Panc1 (cell line): Measurements from ENCODE around the gene SFSWAP. TPM values are rescaled to one million over a fixed set of nuclear protein-coding genes. Genes with fewer than 3 reads are reported as not detected.

Experiments
- ATAC-seq: fragments of 200-7000 bp; cut with Tn5 transposase; 2 replicates; pipeline ENCODE4 v1.9.1; 2020; ENCODE audit warnings: mild to moderate bottlenecking, moderate library complexity
- BruUV-seq: library from RNA; stranded (reverse); fragments of 400-500 nt; replicated peaks from 2 replicates; lab custom pipeline; 2021; lab: Mats Ljungman, UMichigan
- CTCF ChIA-PET: fragments of 300-600 bp; sonication (Branson Sonifier 250); formaldehyde crosslinking; loops from one replicate; lab custom pipeline; 2022; ENCODE audit warnings: antibody characterized with exemption; lab: Charles Lee
- POLR2A ChIA-PET: fragments of 300-600 bp; sonication (Branson Sonifier 250); formaldehyde crosslinking; loops from one replicate; lab custom pipeline; 2022; ENCODE audit warnings: antibody characterized with exemption; lab: Charles Lee
- DNase-seq: peaks from one replicate; pipeline ENCODE4 v3.0.0-alpha.2; 2010; ENCODE audit warnings: low read depth, low spot score
- H3K27ac ChIP-seq: 2 replicates; pipeline ENCODE4 v1.5.1; 2011; ENCODE audit warnings: mild to moderate bottlenecking, low read length, inconsistent platforms
- H3K27me3 ChIP-seq: fragments of 200-500 bp; sonication (Bioruptor generic); 2 replicates; pipeline ENCODE4 v1.6.0; 2014; ENCODE audit warnings: low read length, inconsistent platforms; ENCODE audit not compliant: control insufficient read depth, insufficient read depth
- H3K36me3 ChIP-seq: fragments of 200-500 bp; sonication (Bioruptor generic); 2 replicates; pipeline ENCODE4 v1.5.1; 2014; ENCODE audit warnings: inconsistent platforms, mild to moderate bottlenecking, low read length, moderate library complexity; ENCODE audit not compliant: control insufficient read depth, insufficient read depth
- H3K4me1 ChIP-seq: 2 replicates; pipeline ENCODE4 v1.5.1; 2011; ENCODE audit warnings: inconsistent platforms, mild to moderate bottlenecking, low read length, moderate library complexity; ENCODE audit not compliant: control insufficient read depth, insufficient read depth
- H3K4me3 ChIP-seq, 2 experiments: 2 replicates each; pipeline ENCODE4 v1.5.1; 2011 to 2012; ENCODE audit warnings: low read depth in 2 of 2, low read length in 2 of 2, mild to moderate bottlenecking in 2 of 2, inconsistent platforms in 1 of 2, moderate library complexity in 1 of 2
- H3K9me3 ChIP-seq: fragments of 200-500 bp; sonication (Bioruptor generic); 2 replicates; pipeline ENCODE4 v1.5.1; 2014; ENCODE audit warnings: low read depth, mild to moderate bottlenecking, inconsistent platforms, low read length, moderate library complexity; ENCODE audit not compliant: control insufficient read depth, insufficient read depth
- CTCF ChIP-seq: fragments of 450-650 bp; IDR thresholded peaks from 2 replicates; pipeline ENCODE4 v1.5.1; 2017; ENCODE audit warnings: mild to moderate bottlenecking
- POLR2AphosphoS5 ChIP-seq: IDR thresholded peaks from 2 replicates; pipeline ENCODE4 v1.6.1; 2012; ENCODE audit warnings: mild to moderate bottlenecking, low read depth, low read length, moderate library complexity
- REST ChIP-seq, 2 experiments: IDR thresholded peaks; 2 replicates each; pipeline ENCODE4 v1.6.1; 2011 to 2012; ENCODE audit warnings: low read depth in 2 of 2, control low read depth in 1 of 2, low read length in 1 of 2, mild to moderate bottlenecking in 1 of 2, moderate library complexity in 1 of 2; ENCODE audit not compliant: insufficient read depth in 1 of 2
- SIN3A ChIP-seq: IDR thresholded peaks from 2 replicates; pipeline ENCODE4 v1.6.1; 2012; ENCODE audit warnings: low read depth, mild to moderate bottlenecking, low read length, moderate library complexity, borderline replicate concordance; ENCODE audit not compliant: insufficient read depth
- TCF7L2 ChIP-seq: IDR thresholded peaks from 2 replicates; pipeline ENCODE4 v1.6.1; 2011; ENCODE audit warnings: mild to moderate bottlenecking, low read depth, low read length, inconsistent platforms
- in situ Hi-C: cut with HindIII; loops from 2 replicates; pipeline ENCODE4 v1.10.0; 2016; ENCODE audit warnings: low sequenced_read_pairs, low pct_unique_long_range_greater_than_20kb
- intact Hi-C: fragments of 100-400 bp; cut with micrococcal nuclease; formaldehyde crosslinking; loops from one replicate; pipeline ENCODE4 v1.10.0; 2022; ENCODE audit not compliant: unreplicated experiment
- total RNA-seq: library from RNA; stranded (reverse); gene quantifications from one replicate; pipeline ENCODE4 v1.2.1, GENCODE V29; 2021; ENCODE audit not compliant: unreplicated experiment

SFSWAP gene
- total RNA-seq, 1 experiment from 2014 or later, result 41.6 TPM

- H3K36me3 ChIP-seq, result peaks cover 7% of the 10 kb centered on the region
- ATAC-seq, result no peak
- CTCF ChIA-PET, result no interaction called here
These were observed 38.9 kb downstream of the SFSWAP start for GRCh38 chr12:131749618-131750315.

GRCh38 chr12:131751335-131751734 is 40.4 kb downstream of the SFSWAP start:
- DNase-seq, result no peak
- intact Hi-C loops, result no loop called here
- no TSS peak for BruUV-seq
- TF ChIP-seq POLR2AphosphoS5 (no peak), REST (IDR thresholded peaks at IDR 0.05; ENCODE audit: insufficient read depth in 1 of 2, low read depth in 2 of 2, low read length in 1 of 2) (no peak), CTCF (no peak), SIN3A (no peak), TCF7L2 (no peak)
- Histone ChIP-seq H3K9me3 (no peaks in the 10 kb centered on the region), H3K27me3 (no peaks in the 10 kb centered on the region), H3K4me1 (no peaks in the 10 kb centered on the region; the same call in 1 of the 2 replicates), H3K36me3 (peaks cover 12% of the 10 kb centered on the region), H3K27ac (no peak overlapping the region), H3K4me3 (no peak overlapping the region)
- ChIA-PET POLR2A (no interaction called here), CTCF (no interaction called here)
- ATAC-seq, result no peak
- in situ Hi-C loops, result no loop called here

More at GRCh38 chr12:131749618-131750315, 38.9 kb downstream of the SFSWAP start:
- Histone ChIP-seq H3K9me3 (no peaks in the 10 kb centered on the region), H3K27me3 (no peaks in the 10 kb centered on the region), H3K4me3 (no peak overlapping the region), H3K27ac (no peak overlapping the region), H3K4me1 (no peaks in the 10 kb centered on the region; the same call in 1 of the 2 replicates)
- in situ Hi-C loops, result no loop called here
- TF ChIP-seq SIN3A, result no peak
- TF ChIP-seq REST (IDR thresholded peaks at IDR 0.05; ENCODE audit: insufficient read depth in 1 of 2, low read depth in 2 of 2, low read length in 1 of 2), result no peak
- no peak for TF ChIP-seq POLR2AphosphoS5
- no peak for TF ChIP-seq CTCF
- TF ChIP-seq TCF7L2, result no peak
- no peak for DNase-seq
- intact Hi-C loops, result no loop called here
- BruUV-seq, result no TSS peak
- POLR2A ChIA-PET, result no interaction called here
